Esophagus squamous epithelium (tissue), 4 donors: Measurements from ENCODE around the gene GPC1.

Source experiments
- POLR2A ChIP-seq, 4 donors: fragments of 450-650 bp; IDR thresholded peaks; one replicate each; pipeline ENCODE4 v1.6.1; 2017; ENCODE audit warnings: antibody characterized with exemption in 4 of 4, mild to moderate bottlenecking in 4 of 4, moderate library complexity in 3 of 4
- TF ChIP-seq, protein P1 (sequence below), 6 experiments: fragments of 450-650 bp in 4 of 6; fragments of 200-600 bp in 2 of 6; sonication (generic) in 2 of 6; IDR thresholded peaks; one replicate each; pipeline ENCODE4 v1.5.1; 2016 to 2019; ENCODE audit warnings: antibody characterized with exemption in 6 of 6, mild to moderate bottlenecking in 4 of 6, moderate library complexity in 4 of 6

DNA sequence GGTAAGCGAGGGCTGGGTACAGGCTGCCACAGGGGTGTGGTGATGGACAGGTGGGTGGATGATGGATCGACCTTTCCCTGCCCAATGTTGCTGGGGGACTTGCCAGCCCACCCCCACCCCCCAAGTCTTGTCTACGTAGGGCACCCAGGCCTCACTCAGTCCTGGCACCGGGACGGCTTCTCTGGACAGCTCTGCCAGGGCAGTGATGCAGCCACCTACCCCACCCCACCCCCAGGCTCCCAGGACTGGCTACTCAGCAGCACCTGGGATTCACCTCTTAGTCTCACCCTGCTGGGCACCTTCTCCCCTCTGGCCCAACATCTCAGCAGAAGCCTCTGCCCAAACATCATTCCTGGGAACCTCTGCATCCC is 66.6 kb downstream of the GPC1 start:
- TF ChIP-seq POLR2A (IDR thresholded peaks at IDR 0.05), result no peak
- TF ChIP-seq, protein P1, sequence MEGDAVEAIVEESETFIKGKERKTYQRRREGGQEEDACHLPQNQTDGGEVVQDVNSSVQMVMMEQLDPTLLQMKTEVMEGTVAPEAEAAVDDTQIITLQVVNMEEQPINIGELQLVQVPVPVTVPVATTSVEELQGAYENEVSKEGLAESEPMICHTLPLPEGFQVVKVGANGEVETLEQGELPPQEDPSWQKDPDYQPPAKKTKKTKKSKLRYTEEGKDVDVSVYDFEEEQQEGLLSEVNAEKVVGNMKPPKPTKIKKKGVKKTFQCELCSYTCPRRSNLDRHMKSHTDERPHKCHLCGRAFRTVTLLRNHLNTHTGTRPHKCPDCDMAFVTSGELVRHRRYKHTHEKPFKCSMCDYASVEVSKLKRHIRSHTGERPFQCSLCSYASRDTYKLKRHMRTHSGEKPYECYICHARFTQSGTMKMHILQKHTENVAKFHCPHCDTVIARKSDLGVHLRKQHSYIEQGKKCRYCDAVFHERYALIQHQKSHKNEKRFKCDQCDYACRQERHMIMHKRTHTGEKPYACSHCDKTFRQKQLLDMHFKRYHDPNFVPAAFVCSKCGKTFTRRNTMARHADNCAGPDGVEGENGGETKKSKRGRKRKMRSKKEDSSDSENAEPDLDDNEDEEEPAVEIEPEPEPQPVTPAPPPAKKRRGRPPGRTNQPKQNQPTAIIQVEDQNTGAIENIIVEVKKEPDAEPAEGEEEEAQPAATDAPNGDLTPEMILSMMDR (IDR thresholded peaks at IDR 0.05), result no peak
